ENCODE measurements around the gene PRRG3.

Gene PRRG3

DNA sequence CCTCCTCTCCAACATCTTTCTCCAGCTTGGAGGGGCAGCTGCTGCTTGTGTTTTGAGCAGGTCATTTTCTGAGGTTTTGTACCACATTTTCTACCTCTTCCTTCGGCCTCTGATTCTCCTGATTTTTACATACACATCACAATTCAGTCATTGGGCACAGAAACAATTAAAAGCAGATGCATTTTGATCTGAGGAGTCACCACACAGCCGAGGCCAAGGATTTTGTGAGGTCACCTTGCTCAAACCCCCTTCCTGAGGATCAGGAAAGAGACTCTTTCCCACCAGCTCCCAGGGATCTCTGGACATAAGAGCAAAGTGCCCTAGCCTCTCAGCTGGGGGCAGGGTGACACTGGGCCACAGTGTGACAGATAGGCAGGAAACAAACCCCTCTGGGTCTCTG is 15.2 kb downstream of the PRRG3 start:
- DNase-seq: no peak

GRCh38 chrX:151711154-151711553 is 15.9 kb downstream of the PRRG3 start:
- DNase-seq: no peak

DNA sequence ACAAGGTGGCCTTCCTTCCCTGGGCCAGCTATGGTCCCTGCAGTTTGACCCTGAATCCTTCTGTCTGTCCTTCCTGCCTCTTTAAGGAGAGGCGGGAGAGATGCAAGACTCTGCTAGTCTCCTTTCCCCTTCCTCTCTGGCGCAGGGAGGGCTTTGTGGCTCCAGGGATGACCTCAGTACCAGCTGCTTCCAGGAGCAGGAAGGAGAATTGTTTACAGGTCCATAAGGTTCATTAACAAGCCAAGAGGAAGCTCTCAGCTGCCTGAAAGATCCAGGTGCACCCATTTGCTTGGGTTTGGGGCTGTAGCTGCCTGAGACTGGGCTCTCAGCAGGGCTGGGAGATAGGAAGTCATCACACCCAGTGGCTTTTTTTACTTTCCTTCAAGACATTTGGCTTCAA is 16.5 kb downstream of the PRRG3 start:
- DNase-seq: no peak

- no peak for DNase-seq
Observed at GRCh38 chrX:151712253-151712652, 17.0 kb downstream of the PRRG3 start.

GRCh38 chrX:151713849-151714248 is 18.6 kb downstream of the PRRG3 start:
- no peak for DNase-seq

- DNase-seq: no peak
Observed at GRCh38 chrX:151714362-151714761, 19.1 kb downstream of the PRRG3 start.

DNA sequence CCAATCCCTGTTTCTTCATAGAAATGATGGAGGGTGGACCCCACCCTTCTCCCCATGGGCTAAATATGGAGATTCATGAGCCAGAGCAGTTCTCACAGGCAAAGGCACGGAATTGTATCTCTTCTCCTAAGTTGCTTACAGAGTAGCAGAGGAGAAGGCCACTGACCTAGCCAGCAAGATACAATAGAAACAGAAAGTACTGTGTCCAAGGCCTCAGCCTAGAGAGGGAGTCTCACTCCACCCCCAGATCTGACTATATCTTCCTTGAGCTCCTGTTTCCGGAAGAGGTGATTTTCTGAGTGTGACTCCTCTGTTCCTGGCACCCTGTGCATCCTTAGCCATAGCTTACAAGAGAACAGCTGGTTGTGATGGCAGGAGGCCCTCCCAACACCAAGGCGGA is 20.5 kb downstream of the PRRG3 start, which contains the start of gene FATE1:
Gene FATE1 (plus strand): TSS at position 284 of the 400 bp plus-strand sequence. CDS start 85 bp downstream, at position 369.
- no peak for DNase-seq

GRCh38 chrX:151722241-151722846 is 27.1 kb downstream of the PRRG3 start:
- no peak for DNase-seq

- no peak for DNase-seq
Observed at GRCh38 chrX:151723156-151723760, 28.0 kb downstream of the PRRG3 start.

GRCh38 chrX:151724563-151725337 is 29.5 kb downstream of the PRRG3 start:
- DNase-seq: no peak

DNA sequence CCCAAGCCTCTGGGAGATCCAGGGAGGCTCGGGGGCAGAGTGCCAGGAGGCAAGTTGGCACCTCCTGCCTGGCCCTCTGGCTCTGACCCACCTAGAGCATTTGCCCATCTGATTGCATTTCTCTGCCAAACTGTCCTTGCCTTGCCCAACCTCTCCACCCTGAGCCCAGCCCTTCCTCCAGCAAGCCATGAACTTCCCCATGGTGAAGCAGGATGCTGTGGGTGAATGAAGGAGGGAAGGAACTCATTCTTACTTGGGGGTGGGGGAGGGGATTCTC is 30.0 kb downstream of the PRRG3 start:
- no peak for DNase-seq

DNA sequence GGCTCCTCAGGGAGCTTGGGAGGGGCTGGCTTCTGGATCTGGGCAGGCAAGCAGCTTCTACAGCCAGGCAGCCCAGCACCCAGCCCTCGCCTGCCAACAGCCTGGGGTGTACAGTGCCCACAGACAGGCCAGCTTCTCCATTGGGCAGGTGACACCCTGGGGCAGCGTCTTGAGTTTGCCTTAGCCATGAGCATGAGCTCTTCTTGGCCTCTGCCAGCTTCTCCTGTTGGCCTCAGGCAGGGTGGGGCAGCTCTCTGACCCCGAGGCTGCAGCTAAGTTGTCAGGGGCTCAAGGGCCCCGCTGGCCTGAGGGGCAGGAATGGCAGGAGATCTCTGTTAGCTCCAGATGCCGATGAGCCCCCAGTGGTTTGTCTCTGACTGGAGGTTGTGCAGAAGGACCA is 31.5 kb downstream of the PRRG3 start:
- DNase-seq: no peak

GRCh38 chrX:151727346-151727745 is 32.1 kb downstream of the PRRG3 start:
- no peak for DNase-seq

GRCh38 chrX:151729056-151729725 is 33.9 kb downstream of the PRRG3 start:
- DNase-seq: no peak

DNA sequence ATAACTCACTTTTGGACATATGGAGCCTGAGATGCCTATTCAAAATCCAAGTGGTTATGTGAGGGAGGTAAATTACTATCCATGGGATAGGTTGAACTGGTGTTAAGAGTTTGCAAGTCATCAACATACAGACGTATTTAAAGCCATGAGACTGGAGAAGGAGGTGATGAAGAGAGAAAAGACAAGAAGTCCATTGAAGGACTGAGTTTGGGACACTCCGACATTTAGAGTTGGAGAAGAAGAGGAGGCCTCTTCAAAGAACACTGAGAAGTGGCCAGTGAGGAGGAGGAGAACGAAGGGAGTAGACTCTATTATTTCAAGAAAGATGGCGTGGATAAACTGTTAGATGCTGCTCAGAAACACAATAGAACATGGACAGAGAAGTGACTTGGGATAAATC is 39.2 kb downstream of the PRRG3 start, which contains the start of gene CNGA2:
Gene CNGA2 (plus strand): TSS at position 301 of the 400 bp plus-strand sequence. CDS start 3,738 bp downstream, outside the sequence.
- DNase-seq: no peak

DNA sequence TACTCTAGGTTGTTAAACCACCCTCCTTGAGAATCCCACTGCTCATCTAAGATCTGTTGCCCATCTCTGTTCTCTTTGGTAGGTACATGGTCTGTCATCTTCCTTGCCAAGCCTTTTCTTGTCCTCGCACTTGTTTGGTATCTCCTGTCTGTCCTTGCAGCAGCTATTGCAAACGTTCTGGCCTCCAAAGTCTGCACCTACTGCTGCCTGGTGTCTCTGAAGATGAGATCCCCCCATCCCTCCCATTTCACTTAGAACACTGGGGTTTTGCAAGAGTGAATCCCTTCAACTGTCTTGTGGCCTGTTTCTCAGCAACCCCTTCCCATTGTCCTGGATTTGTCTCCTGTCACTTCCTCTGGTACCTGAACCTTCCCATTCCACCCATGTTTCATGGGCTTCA is 40.0 kb downstream of the PRRG3 start:
- DNase-seq: no peak

GRCh38 chrX:151736685-151737084 is 41.4 kb downstream of the PRRG3 start:
- DNase-seq: no peak

- no peak for DNase-seq
Observed at GRCh38 chrX:151737494-151737893, 42.2 kb downstream of the PRRG3 start.

DNA sequence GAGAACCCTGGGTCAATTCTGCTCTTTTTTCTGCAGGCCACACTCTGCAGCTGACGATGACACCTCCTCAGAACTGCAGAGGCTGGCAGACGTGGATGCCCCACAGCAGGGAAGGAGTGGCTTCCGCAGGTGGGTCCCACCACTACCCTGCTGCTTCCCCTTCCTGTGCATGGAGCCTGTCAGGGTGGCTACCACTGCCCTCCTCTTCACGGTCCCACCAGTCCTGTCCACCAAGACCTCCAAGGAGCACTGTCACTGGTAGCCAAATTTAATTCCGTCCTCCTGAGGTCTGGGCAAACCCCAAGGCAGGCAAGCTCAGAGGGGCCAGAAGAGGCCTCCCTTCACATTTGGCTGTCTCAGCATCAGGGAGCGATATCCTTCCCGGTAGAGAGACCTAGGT is 43.5 kb downstream of the PRRG3 start:
- DNase-seq: no peak

GRCh38 chrX:151741606-151742005 is 46.3 kb downstream of the PRRG3 start:
- no peak for DNase-seq

GRCh38 chrX:151742311-151742710 is 47.1 kb downstream of the PRRG3 start:
- DNase-seq: no peak

DNA sequence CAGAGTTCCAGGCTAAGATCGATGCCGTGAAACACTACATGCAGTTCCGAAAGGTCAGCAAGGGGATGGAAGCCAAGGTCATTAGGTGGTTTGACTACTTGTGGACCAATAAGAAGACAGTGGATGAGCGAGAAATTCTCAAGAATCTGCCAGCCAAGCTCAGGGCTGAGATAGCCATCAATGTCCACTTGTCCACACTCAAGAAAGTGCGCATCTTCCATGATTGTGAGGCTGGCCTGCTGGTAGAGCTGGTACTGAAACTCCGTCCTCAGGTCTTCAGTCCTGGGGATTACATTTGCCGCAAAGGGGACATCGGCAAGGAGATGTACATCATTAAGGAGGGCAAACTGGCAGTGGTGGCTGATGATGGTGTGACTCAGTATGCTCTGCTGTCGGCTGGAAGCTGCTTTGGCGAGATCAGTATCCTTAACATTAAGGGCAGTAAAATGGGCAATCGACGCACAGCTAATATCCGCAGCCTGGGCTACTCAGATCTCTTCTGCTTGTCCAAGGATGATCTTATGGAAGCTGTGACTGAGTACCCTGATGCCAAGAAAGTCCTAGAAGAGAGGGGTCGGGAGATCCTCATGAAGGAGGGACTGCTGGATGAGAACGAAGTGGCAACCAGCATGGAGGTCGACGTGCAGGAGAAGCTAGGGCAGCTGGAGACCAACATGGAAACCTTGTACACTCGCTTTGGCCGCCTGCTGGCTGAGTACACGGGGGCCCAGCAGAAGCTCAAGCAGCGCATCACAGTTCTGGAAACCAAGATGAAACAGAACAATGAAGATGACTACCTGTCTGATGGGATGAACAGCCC is 48.6 kb downstream of the PRRG3 start:
- no peak for DNase-seq

DNA sequence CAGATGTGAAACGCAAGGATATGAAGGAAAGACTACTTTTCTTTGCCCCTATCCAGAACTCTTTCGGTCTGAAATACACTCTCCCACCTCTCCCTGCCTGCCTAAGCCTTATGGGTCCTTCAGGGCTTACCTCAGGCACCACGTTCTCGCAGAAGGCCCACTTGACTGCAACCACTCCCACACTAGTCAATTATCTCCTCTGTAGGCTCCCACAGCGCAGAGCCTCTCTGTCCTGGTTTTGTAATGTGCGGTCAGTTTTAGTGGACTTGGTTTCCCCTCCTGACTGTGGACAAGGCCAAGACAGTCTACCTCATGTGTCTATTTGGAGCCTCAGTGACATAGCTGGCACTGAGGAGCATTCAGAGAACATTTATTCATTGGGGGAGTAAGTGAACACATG is 50.4 kb downstream of the PRRG3 start:
- no peak for DNase-seq

Measured in KG1 (cell line).